VCaP (cell line): ENCODE results near the gene SMIM12.

Experiments
- H3K27ac ChIP-seq: fragments of 450-650 bp; 2 replicates; pipeline ENCODE4 v1.5.1; 2017
- TF ChIP-seq, protein P1 (sequence below): fragments of 450-650 bp; conservative IDR thresholded peaks from 2 replicates; pipeline ENCODE4 v1.5.1; 2017; ENCODE audit warnings: mild to moderate bottlenecking, moderate library complexity

The SMIM12 gene

DNA sequence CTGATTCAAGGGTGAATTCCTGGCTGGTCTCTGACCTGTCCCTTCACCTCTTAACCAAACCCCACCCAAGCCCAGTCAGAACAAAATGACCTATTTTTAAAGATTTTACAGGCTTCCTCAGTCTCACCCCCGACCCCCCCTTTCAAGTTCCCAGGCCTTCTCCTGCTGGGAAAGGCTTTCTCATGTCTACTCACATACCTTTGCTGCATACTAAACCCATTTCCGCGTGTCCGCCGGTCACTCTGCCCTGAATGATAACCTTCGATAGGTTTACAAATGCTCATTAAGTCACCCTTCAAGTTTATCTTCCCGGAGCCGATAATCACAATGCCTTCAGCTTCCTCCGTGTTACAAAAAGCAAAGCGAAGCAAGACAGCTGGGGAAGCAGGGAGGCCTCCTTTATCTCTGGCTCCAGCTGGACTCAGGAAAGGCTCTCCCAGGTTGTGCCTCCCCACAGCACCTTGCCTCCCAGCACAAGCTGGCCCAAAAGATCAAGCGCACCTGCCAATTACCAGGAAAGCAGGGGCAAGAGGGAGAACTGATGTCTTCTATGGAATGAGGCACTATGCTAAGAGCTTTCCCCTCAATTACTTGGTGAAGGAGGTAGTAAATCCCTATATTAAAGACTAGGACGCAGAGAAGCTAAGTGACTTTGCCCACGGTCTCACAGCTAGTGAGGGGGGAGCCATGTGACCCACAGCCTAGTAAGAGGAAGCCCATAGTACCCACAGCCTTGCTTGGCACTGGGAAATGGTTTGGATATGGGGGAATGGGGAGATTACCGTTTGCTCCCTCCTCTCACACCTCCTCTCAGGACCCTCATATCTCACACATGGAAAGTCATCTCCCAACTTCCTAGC, 15.9 kb downstream of the SMIM12 start:
- H3K27ac ChIP-seq = no peak overlapping the region
- TF ChIP-seq, protein P1, sequence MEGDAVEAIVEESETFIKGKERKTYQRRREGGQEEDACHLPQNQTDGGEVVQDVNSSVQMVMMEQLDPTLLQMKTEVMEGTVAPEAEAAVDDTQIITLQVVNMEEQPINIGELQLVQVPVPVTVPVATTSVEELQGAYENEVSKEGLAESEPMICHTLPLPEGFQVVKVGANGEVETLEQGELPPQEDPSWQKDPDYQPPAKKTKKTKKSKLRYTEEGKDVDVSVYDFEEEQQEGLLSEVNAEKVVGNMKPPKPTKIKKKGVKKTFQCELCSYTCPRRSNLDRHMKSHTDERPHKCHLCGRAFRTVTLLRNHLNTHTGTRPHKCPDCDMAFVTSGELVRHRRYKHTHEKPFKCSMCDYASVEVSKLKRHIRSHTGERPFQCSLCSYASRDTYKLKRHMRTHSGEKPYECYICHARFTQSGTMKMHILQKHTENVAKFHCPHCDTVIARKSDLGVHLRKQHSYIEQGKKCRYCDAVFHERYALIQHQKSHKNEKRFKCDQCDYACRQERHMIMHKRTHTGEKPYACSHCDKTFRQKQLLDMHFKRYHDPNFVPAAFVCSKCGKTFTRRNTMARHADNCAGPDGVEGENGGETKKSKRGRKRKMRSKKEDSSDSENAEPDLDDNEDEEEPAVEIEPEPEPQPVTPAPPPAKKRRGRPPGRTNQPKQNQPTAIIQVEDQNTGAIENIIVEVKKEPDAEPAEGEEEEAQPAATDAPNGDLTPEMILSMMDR = no peak

DNA sequence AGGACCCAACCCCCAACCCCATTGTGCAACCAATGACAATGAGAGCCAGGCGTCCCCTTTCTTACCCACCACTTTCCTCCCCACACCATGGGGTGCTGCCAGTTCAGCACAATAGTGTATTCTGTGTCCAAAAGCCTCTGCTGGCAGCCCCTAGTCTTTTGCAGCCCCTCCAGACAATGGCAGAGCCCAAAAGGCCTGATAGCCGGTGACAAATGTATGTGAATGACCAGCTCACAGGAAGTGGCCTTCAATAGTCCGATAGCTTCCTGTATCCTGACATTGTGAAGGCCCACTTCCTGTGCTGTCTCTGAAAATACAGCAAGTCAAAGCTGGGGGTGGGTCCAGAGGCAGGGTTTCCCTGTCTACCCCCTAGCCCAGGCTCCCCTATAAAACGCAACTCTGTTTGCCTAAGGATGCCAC, 16.6 kb downstream of the SMIM12 start:
- TF ChIP-seq, protein P1 = no peak
- H3K27ac ChIP-seq = no peak overlapping the region

DNA sequence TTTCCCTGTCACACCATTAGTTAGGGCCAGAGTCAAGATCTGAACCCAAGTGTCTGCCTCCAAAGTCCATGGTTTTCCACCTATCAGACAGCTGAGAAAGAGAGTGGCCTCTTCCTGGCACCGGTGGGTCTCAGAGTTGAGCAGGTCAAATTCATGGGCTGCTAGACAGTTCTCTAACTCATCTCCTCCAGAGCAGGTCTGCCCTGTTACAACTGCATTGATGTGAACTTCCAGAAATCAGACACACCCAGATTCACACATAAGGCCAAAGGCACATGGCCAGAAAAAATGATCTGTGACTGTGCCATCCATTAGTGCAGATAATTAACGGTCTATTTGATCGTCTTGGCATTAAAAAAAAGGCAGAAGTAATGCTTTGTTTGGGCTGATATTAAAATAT, 17.5 kb downstream of the SMIM12 start:
- H3K27ac ChIP-seq = peak overlapping the region; percentile 6; the same call in 1 of the 2 replicates

DNA sequence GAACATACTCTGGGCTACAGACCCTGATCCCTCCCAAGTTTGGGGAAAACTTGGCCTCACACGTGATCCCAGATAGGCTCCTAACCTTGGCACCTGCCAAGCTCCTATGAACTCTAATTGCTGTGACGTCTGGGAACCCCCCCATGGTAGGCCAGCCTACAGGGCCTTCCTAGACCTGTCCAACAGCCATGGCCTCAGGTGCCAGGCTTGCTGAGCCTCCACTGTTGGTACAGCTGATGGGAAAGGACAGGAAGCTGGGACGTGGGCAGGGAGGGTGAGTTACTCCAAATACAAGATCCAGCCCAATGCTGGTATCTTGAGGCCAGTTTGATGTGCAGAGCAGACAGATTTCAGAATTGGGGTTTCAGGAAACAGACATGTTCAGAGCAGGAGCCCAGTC, 19.1 kb downstream of the SMIM12 start:
- H3K27ac ChIP-seq = no peak overlapping the region
- TF ChIP-seq, protein P1 = no peak

More for the DNA sequence above, 17.5 kb downstream of the SMIM12 start:
- TF ChIP-seq, protein P1 = no peak

DNA sequence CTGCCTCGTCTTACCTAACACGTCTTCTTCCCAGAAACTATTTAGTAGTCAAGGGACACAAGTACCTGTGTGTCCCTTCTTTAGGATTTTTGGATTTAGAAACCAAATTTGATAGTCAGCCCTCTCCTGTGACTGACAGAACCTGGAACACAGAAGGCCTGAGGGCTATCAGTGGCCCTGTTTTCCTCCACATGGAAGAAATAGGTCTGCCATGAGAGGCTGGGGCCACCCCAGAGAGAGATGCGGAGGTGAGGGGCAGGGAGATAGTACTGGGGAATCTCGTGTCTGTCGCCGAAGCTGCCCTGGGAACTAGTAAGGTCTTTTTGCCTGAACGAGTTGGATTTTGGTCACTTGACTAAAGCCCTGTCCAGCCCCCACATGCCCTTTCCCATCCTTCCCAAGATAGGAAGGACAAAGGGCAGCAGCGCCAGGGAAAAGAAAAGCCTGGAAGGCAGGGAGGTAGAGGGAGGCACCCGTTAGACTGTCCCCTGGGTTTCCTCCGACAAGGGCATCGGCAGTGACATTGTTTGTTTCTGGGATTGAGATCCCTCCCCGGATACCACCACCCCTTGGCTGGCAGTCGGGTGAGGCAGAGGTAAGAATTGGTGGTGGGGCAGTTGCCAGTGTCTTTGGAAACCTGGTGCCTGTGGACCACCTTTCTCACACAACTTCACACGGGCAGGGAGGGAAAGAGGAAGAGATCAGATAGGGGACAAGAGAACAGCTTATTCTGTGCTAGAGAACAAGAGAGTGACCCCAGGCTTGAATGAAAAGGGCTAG, 19.8 kb downstream of the SMIM12 start:
- H3K27ac ChIP-seq = no peak overlapping the region

DNA sequence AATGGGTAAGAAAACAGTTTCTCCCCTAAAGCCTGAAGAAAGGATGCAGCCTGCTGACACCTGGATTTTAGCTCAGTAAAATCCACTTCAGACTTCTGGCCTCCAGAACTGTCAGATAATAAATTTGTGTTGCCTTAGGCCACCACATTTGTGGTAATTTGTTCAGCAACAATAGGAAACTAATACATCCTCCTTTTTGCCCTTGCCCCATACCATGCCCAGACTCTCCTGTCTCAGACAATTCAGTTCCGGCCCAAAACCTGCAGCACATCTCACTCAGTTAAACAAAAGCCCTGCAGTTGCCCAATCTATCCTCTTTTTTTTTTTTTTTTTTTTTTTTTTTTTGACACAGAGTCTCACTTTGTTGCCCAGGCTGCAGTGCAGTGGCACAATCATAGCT, 25.8 kb downstream of the SMIM12 start:
- H3K27ac ChIP-seq = no peak overlapping the region
- TF ChIP-seq, protein P1 = no peak

More for the DNA sequence above, 19.8 kb downstream of the SMIM12 start:
- TF ChIP-seq, protein P1 = no peak

DNA sequence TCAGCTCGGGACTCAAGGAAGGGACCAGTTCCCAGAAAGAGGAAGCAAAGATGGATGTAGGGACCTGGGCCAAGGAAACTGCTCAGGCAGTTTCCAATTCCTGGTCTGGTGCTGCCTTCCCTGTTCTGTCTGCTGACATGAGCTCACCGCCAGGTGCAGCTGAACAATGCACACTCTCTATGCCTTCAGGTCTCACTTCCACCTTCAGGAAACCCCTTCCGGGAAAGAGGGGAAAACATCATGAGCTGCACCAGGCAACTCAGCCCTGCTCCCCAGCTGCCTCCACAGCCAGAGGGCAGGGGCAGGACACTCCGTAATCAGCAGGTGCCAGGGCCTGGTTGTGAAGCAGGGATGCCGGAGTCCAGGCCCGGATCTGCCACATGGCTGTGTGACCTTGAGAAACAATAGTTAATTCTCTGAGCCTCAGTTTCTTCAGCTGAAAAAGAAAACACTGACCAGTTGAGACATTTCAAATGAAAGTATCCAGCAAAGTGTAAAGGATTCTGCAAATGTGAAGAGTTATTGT, 27.8 kb downstream of the SMIM12 start:
- no peak overlapping the region for H3K27ac ChIP-seq
- TF ChIP-seq, protein P1 = no peak
